ENCODE data around the gene AP2A2. TPM values are rescaled to one million over a fixed set of nuclear protein-coding genes. Genes with fewer than 3 reads are reported as not detected.

The AP2A2 gene
- total RNA-seq: 10 to 100 TPM; 61.6 to 68.8 TPM
- long read RNA-seq, full-length matches to known transcripts: 1 of 17 reads
- long read RNA-seq, partial matches to known transcripts: 7 of 17 reads
- long read RNA-seq, other reads (novel, unspliced or antisense): 9 of 17 reads

- intact Hi-C loops (cut with DNase I, micrococcal nuclease): no loop called here
Measured at GRCh38 chr11:925496-926301, at the start of gene AP2A2. Gene AP2A2 (plus strand): TSS chr11:925870. CDS start chr11:926022, 152 bp downstream.

DNA sequence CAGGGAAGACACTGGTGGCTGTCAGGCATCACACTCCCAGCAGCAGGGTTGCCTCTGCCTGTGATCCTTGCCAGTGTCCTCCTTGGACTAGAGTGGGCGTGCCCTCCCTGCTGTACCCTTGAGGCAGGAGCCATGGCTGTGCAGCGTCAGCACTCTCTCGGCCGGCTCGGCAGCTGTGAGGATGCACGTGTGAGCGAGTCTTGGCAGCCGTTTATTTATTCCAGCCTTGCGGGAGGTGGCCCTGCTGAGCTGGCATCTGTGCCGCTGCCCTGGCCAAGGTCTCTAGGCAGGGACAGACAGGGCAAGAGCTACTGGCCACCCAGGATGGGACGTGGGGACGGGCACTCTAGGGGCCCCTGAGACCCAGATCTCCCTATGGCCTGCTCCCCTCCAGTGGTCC lies 49.1 kb upstream of the AP2A2 start:
- intact Hi-C loops (cut with DNase I, micrococcal nuclease): no loop called here
- no peak for ATAC-seq
- no peak for DNase-seq

More at GRCh38 chr11:925496-926301, at the start of gene AP2A2:
- ATAC-seq (peak; percentile 90), DNase-seq (peak; percentile 81 to 94)

DNA sequence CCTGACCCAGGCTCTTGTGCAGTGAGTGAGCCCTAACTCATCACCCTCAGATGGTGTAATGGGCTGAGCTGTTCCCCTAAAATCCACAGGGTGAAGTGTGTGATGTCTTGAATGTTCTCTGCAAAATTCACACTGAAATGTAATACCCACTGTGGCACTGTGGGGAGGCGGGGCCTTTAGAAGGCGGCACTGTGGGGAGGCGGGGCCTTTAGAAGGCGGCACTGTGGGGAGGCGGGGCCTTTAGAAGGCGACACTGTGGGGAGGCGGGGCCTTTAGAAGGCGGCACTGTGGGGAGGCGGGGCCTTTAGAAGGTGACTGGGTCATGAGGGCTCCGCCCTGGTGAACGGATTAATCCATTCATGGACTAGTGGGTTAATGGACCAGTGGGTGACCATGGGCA lies 48.1 kb upstream of the AP2A2 start:
- DNase-seq: no peak
- intact Hi-C loops (cut with DNase I, micrococcal nuclease): no loop called here
- ATAC-seq: no peak

DNA sequence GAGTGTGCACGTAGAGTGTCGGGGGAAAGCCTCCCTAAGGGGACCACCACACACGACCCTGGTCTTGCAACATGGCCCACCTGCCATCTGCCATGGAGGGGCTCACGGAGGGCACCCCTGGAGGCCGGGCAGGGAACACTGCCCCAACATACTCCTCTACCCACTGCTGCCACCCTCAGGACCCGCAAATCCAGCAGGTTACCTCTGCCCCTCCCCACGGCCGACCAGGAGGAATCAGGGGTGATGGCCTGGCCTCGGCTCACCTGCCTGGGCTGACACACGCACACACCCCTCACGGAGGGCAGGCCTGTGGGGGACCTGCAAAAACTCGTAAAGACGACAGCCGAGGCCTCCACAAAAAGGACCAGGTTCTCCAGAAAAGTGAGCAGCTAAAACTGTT lies 45.2 kb upstream of the AP2A2 start:
- intact Hi-C loops (cut with DNase I, micrococcal nuclease): no loop called here
- ATAC-seq (no peak), DNase-seq (no peak)

- DNase-seq (no peak), ATAC-seq (no peak)
- intact Hi-C loops (cut with DNase I, micrococcal nuclease): no loop called here
Measured at GRCh38 chr11:882596-882995, 43.1 kb upstream of the AP2A2 start.

- intact Hi-C loops (cut with DNase I, micrococcal nuclease): no loop called here
- no peak for ATAC-seq
- no peak for DNase-seq
Measured at GRCh38 chr11:883527-883926, 42.1 kb upstream of the AP2A2 start.

DNA sequence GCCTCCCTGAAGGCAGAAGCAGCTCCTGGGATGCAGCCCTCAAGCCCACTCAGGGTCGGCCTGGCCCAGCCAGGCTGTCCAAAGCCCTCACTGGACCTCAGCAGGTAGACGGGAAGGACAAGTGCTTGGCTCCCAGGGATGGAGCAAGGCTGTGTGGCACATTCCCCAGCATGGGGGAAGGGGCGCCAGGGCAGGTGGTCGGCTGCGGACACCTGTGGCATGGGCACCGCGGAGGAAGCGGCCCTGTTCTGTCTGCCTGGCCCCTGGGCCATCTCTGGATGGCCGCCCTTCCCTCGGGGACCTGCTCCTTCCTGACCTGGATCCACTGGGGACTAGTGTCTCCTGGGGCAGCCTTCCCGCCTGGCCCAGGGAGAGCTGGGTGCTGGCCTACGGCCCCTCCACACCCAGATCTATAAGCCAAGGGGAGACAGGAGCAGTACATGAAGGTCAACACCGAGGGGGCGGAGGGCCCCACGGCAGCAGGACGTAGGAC lies 41.0 kb upstream of the AP2A2 start:
- DNase-seq (no peak), ATAC-seq (no peak)
- intact Hi-C loops (cut with DNase I, micrococcal nuclease): no loop called here

- intact Hi-C loops (cut with DNase I, micrococcal nuclease): no loop called here
- DNase-seq (no peak), ATAC-seq (no peak)
Measured at GRCh38 chr11:886568-886967, 39.1 kb upstream of the AP2A2 start.

- intact Hi-C loops (cut with DNase I, micrococcal nuclease): no loop called here
- ATAC-seq (no peak), DNase-seq (no peak)
Measured at GRCh38 chr11:887589-887988, 38.1 kb upstream of the AP2A2 start.

DNA sequence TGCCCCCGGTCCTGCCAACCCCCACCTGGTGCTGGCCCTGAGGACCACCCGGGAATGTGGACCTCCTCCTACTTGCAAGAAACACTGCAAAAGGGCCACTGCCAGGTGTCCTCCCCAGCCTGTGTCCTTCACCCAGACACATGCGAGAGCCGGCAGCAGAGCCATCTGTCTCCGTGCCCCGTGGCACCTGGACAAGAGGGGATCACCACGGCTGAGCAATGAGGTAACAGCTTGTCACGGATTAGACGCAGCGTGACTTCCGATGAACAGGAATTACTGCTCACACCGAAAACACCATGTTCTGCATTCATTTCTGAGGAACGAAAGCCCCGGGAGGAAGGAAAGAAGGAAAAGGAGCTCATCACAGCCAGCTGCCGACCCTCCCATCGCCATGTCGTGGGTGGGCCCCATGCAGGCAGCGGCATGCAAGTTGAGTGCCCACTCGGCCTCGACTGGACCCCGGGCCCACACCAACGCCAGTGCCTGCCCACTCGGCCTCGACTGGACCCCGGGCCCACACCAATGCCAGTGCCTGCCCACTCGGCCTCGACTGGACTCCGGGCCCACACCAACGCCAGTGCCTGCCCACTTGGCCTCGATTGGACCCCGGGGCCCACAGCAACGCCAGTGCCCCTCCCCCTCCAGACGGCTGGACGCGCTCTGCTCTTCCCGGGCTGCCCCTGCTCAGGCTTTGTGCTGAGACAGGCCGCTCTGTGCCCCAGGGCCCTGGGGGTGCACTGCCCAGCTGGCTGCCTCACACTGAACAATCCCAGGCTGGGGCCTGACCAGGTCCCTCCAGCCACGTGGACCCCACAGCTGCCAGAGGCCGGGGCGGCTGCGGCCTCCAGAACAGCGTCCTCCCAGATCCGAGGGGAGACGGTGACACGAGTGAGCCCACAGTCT lies 37.1 kb upstream of the AP2A2 start:
- no peak for ATAC-seq
- intact Hi-C loops (cut with DNase I, micrococcal nuclease): no loop called here
- no peak for DNase-seq

- DNase-seq (no peak), ATAC-seq (no peak)
- intact Hi-C loops (cut with DNase I, micrococcal nuclease): no loop called here
Measured at GRCh38 chr11:889257-889656, 36.4 kb upstream of the AP2A2 start.

DNA sequence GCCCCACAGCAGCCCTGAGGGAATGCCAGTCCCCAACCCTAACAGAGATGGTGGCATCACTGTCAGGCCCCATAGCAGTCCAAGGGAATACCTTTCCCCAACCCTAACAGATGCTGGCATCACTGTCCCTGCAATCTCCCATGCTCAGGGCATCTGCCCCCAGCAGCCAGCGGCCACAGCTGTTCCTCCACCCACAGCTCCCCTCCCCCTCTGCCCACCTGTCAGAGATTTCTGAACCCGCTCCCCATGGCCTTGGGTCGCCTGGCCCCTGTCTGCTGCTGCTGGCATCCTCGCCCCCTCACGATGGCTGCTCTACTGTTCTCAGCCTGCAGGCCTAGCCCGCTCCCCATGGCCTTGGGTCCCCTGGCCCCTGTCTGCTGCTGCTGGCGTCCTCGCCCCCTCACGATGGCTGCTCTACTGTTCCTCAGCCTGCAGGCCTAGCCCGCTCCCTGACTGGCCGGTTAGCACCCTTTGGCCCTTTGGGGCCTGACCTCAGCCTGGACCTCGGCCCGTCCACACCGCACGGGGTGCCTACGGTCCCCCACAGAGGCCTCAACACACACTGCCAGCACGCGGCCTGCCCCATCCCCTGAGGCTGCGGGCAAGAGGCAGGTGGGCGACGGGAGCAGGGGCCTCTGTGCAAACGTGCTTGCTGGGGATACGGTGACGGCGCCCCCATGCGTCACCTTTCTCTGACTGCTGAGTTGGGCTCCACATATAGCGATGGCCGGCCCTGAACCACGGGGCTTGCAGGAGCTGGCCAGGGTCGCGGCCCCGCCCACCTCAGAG lies 35.8 kb upstream of the AP2A2 start:
- DNase-seq (no peak), ATAC-seq (no peak)
- intact Hi-C loops (cut with DNase I, micrococcal nuclease): no loop called here

- DNase-seq: no peak
- intact Hi-C loops (cut with DNase I, micrococcal nuclease): no loop called here
- no peak for ATAC-seq
Measured at GRCh38 chr11:890794-891540, 34.7 kb upstream of the AP2A2 start.

- ATAC-seq (no peak), DNase-seq (no peak)
- intact Hi-C loops (cut with DNase I, micrococcal nuclease): no loop called here
Measured at GRCh38 chr11:893008-893654, 32.5 kb upstream of the AP2A2 start.

DNA sequence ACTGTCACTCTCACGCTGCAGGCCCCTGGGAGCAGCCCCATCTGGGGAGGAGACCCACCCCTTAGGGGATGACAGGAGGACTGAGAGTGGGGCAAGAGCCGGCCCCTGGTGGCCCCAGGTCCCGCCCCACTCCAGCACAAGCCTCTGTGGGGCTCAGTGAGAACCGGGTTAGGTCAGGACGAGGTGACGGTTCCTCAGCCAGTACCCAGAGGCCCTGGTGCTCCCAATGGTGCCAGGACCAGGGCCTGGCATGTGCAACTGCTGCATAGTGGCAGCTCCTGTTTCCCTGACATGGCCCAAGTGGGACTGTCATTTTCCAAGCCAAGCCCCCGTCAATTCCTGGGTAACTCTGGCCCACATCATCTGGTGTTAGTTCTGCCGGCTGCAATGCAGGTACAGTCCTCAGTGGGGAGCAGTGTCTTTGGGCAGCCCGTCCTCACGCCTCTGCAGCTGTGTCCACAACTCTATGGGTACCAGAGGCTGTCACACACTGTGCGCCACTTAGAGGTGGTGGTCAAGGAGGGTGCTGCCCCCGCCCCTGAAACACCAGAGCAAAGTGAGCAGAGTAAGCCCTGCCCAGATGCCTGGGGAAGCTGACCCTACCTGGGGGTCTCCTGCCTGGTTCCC lies 31.0 kb upstream of the AP2A2 start:
- intact Hi-C loops (cut with DNase I, micrococcal nuclease): no loop called here
- no peak for DNase-seq
- no peak for ATAC-seq

GRCh38 chr11:895331-896110 lies 30.1 kb upstream of the AP2A2 start:
- intact Hi-C loops (cut with DNase I, micrococcal nuclease): no loop called here
- ATAC-seq (no peak), DNase-seq (no peak)
